Kidney epithelial cell (primary cell): Measurements from ENCODE around the gene TTC13. TPM values are rescaled to one million over a fixed set of nuclear protein-coding genes. Genes with fewer than 3 reads are reported as not detected.
A peak's percentile ranks its signal among the peaks of the same experiment; 100 is the strongest.

ENCODE experiments used
- DNase-seq: peaks from one replicate; pipeline ENCODE4 v3.0.0-alpha.2; 2010; ENCODE audit warnings: low read depth
- H3K27me3 ChIP-seq: 2 replicates; pipeline ENCODE4 v1.6.0; 2011; ENCODE audit warnings: low read length; ENCODE audit not compliant: control insufficient read depth, insufficient read depth
- H3K36me3 ChIP-seq: 2 replicates; pipeline ENCODE4 v1.5.1; 2011; ENCODE audit warnings: low read length; ENCODE audit not compliant: control insufficient read depth, insufficient read depth
- H3K4me3 ChIP-seq: 2 replicates; pipeline ENCODE4 v1.5.1; 2011; ENCODE audit warnings: low read depth, mild to moderate bottlenecking, control low read depth, low read length
- total RNA-seq: library from RNA; depleted of rRNA; stranded (reverse); fragments of >200 nt; gene quantifications from 2 replicates; pipeline ENCODE4 v1.2.3, GENCODE V29; 2015
- TF ChIP-seq, protein P1 (sequence below): IDR thresholded peaks from 2 replicates; pipeline ENCODE4 v1.5.1; 2011; ENCODE audit warnings: mild to moderate bottlenecking, moderate library complexity, low read length, control low read depth, inconsistent platforms; ENCODE audit not compliant: insufficient read depth, poor library complexity, severe bottlenecking

Gene TTC13
- total RNA-seq, 1 donor from 2014 or later = 8.3 TPM

DNA sequence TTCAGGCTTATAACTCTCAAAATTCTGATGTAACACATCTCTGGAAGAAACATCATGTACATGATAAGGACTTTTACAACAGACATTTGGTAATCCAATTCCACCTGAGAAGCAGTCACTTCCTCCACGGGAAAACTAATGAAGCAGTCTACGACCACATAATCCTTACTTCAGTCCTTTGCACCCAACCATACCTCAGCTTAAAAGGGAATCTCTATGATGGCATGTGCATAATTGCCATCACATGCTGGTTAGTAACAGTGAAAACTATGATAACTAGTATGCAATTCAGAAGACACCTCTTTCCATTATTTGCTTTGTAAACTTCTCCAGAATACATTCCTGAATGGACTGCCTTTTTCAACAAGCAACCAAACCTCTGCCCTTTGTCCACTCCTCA is 53.1 kb downstream of the TTC13 start:
- DNase-seq = no peak
- no peaks in the 10 kb centered on the region for H3K27me3 ChIP-seq
- no peaks in the 10 kb centered on the region for H3K36me3 ChIP-seq
- no peak overlapping the region for H3K4me3 ChIP-seq
- TF ChIP-seq, protein P1, sequence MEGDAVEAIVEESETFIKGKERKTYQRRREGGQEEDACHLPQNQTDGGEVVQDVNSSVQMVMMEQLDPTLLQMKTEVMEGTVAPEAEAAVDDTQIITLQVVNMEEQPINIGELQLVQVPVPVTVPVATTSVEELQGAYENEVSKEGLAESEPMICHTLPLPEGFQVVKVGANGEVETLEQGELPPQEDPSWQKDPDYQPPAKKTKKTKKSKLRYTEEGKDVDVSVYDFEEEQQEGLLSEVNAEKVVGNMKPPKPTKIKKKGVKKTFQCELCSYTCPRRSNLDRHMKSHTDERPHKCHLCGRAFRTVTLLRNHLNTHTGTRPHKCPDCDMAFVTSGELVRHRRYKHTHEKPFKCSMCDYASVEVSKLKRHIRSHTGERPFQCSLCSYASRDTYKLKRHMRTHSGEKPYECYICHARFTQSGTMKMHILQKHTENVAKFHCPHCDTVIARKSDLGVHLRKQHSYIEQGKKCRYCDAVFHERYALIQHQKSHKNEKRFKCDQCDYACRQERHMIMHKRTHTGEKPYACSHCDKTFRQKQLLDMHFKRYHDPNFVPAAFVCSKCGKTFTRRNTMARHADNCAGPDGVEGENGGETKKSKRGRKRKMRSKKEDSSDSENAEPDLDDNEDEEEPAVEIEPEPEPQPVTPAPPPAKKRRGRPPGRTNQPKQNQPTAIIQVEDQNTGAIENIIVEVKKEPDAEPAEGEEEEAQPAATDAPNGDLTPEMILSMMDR = no peak

DNA sequence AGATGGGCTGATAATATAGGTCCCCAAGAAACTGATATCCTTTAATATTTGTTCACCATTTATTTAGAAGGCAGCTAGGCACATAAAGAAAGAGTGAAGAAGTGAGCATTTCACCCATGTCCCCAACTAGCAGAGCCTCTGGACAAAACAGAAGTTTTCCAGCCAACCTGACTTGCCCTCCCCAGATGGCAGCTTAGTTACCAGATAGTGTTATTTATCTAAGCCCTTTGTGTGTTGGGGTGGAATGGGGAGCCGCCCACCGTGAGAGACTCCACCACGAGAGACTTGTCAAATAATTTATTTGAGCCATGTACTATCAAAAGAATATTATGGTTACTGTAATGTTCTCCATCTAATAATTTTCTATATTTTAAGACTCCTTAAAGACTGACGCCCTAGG is 55.5 kb downstream of the TTC13 start:
- no peak for DNase-seq
- Histone ChIP-seq H3K27me3 (no peaks in the 10 kb centered on the region), H3K36me3 (no peaks in the 10 kb centered on the region), H3K4me3 (no peak overlapping the region)
- TF ChIP-seq, protein P1 = no peak

DNA sequence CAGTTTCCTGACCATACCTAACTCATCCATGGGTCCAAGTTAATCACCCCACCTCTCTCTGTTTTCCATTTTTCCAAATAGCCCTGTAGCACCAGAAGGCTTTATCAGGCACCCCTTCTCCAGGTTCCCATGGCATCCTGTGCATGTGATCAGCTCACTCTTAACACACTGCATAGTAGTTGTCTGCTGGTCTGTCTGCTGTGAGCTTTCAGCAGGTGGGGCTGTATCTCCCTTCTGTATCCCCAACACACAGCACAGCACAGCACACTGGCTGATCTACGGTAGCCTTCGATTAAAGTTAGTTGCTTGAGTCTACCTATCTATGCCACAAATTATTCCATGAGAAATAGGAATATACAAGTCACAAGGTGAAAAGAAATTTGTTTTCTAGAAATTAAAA is 56.0 kb downstream of the TTC13 start:
- DNase-seq = no peak
- H3K27me3 ChIP-seq = no peaks in the 10 kb centered on the region
- H3K4me3 ChIP-seq = no peak overlapping the region
- TF ChIP-seq, protein P1 = peak; percentile 10
- H3K36me3 ChIP-seq = no peaks in the 10 kb centered on the region

DNA sequence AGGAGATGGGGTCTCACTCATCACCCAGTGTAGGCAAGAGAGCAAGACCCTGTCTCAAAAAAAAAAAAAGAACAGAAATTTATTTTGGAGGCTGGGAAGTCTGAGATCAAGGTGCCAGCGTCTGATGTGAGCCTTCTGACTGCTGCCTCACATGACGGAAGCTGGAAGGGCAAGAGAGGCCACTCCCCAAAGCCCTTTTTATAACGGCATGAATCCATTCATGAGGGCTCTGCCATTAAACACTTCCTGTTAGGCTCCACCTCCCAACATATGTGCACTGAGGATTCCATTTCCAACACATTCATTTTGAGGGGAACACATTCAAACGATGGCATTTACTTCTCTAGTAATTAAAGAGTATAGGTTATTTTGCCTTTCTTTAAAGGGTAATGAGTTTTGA is 59.5 kb downstream of the TTC13 start:
- no peak for DNase-seq
- Histone ChIP-seq H3K36me3 (no peaks in the 10 kb centered on the region), H3K27me3 (no peaks in the 10 kb centered on the region), H3K4me3 (no peak overlapping the region)
- TF ChIP-seq, protein P1 = no peak

DNA sequence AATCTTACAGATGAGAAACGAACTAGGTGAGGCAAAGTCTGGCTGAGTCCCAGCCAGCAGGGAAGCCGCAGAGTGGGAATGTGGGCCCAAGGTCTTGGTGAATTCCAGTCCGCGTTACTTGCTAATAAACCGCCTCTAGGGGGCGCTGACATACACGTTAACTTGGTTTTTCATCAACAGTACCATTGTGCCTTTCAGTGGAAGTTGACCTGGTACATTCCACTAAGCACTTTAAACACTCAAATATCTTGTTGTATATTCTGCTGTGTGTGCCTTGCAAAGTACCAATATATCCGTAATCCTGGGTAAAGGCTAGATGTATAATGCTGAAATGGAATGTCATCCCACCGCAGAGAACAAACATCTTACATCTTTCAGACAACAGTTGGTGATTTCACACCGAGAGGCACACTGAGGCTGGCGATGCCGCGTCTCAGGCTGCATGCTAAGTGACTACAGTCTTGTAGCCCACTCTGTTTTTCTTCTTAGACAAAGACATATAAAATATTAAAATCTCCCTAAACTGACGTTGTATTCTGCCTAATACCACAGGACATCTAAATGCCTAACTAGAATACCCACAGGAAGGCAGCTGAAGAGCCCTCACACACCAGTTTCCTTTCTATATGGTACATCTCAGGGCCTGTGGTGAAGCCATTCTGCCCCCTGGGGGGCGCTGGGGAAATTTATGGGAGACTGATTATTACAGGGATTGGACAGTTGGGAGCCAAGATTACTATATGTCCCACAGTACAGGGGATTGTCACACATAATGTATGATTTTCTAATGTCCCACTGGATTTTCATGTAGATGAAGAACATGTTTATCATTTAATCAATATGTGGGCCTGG is 61.2 kb downstream of the TTC13 start:
- TF ChIP-seq, protein P1 = peak; percentile 56
- no peak overlapping the region for H3K4me3 ChIP-seq
- peak; percentile 16 for DNase-seq
- no peaks in the 10 kb centered on the region for H3K36me3 ChIP-seq
- no peaks in the 10 kb centered on the region for H3K27me3 ChIP-seq
